Fibroblast of skin of abdomen (primary cell): Measurements from ENCODE around the gene DESI1.

Source experiments
- DNase-seq: peaks from one replicate; pipeline ENCODE4 v3.0.0-alpha.2; 2013

Gene DESI1

DNA sequence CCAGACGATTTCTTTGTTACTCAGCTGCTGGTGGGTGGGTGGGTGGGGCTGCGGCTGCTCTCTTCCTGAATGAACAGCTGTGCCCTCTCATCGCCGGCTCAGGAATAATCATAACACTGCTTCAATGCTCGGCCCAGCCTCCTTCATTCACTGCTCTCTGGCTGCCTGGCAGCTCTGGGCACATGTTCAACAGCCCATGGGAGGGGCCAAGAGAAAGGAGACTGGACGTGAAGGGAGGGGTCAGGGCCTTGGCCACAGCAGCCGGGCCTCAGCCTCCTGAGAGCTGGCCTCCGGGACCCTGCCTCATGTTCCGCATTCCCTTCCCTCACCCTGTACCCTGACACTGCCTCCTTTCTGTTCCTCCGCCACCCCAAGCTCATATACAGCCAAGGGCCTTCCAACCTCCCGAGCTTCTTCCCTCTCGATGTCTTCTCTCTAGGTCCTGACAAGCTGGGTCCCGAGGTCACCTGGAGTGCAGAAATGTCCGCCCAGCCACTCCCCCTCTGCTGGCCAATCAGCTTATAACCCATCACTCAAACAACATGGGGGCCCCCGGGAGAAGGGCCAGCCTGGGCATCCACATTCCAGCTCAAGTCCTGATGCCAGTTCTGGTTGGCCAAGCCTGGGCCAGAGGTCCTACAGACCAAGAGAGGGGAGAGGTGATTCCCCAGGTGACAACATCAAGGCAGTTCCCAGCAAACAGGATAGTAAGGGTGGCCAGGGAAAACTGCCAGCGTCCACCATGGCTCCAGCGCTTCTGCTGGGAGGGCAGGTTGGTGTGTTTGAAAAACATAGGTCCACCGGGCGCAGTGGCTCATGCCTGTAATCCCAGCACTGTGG is 63.2 kb downstream of the DESI1 start:
- peak; percentile 77 for DNase-seq

DNA sequence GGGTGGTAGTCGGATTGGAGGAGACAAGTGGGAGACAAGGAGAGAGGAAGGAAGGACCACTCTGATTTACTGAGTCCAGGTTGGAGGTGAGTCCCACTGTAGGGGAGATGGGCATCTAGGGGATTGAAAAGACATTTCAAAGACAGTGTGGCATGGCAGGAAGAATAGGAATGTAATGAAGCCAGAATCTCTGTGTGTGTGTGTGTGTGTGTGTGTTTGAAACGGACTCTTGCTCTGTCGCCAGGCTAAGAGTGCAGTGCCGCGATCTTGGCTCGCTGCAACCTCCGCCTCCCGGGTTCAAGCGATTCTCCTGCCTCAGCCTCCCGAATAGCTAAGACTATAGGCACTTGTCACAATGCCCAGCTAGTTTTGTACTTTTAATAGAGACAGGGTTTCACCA is 64.3 kb downstream of the DESI1 start:
- DNase-seq = no peak

DNA sequence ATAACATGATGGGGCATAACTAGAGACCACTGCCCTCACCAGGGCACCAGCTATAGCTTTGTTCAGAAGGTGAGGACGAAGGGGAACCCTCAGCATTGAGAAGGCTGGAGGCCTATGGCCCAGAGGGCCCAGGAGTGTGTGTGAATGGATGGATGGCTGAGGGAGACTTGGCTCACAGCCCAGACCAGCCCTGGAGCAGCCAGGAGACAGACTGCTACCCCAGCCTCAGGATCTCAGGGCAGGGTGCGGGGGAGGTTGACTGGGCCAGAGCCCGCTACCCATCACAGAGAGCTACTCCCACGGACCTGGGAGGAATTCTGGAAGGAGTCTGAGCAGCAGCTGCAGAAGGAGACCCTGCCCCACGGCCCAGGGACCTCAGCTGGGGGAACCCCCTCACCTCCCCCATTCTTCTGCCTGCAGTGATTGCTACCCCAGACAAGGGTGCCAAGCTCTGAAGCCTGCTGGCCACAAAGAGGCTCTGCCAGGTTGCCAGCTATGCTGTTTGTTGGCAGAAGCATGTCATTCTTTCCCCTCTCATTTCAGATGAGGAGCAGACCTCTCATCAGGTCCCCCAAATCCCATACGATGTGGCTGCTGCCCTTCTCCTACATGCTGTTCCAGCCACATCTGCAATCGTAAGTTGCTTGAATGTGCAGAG is 65.4 kb downstream of the DESI1 start:
- DNase-seq = no peak

DNA sequence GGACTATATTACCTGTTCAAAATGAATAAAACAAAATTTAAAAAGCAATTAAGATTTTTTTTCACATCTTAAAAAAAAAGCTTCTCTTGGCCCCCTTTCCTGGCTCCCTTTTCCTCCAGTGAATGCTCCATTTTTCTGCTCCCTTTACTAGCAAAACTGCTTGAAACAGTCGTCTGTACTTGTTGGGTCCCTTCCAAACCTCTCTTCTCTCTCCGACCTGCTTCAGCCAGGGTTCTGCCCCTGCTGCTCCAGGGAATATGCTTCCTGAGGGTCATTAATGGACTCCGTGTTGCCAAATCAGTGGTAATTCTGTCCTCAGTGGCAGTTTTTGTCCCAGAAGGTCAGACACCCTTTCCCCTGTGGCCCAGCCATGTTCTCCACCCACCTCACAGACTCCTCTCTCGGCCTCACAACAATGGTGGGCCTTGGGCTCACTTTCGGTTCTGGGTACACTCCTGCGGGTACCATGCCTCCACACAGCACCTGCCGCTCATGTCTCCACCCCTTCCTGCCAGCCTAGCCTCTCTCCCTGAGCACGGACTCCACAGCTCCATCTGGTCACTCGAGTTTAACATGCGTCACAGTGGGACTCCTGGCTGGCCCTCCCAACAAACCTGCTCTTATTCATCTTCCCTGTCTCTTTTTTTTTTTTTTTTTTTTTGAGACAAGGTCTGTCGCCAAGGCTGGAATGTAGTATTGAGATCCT is 68.8 kb downstream of the DESI1 start:
- no peak for DNase-seq

DNA sequence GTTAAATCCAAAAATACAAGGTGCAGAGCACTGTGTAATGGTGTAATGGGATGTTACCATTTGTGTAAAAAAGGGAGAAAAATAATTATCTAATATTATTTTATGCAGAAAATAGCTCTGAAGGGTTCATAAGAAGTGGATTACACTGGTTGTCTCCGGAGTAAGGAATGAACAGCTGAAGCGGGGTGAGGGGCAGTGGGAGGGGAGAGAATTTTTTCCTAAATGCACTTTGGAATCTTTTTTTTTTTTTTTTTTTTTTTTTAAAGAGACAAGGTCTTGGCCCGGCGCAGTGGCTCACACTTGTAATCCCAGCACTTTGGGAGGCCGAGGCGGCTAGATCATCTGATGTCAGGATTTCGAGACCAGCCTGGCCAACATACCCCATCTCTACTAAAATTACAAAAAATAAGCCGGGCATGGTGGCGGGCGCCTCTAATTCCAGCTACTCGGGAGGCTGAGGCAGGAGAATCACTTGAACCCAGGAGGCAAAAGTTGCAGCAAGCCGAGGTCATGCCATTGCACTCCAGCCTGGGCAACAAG is 69.8 kb downstream of the DESI1 start:
- no peak for DNase-seq

DNA sequence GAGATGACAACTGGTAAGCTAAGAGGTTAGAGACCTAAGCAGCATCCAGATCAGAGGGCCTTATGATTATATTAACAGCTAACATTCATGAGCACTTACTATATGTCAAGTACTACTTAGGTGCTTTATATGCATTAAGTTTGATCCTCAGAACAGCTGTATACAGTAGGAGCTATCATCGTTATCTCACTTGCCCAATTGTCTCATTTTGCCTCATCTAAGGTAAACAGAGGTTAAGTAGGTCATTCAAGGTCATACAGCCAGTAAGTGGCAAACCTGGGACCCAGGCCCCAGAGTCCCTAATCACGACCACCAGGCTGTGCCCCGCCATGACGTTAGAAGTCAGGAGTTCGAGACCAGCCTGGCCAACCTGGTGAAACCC is 72.0 kb downstream of the DESI1 start:
- no peak for DNase-seq
